ENCODE measurements around the gene SPEM1. TPM values are rescaled to one million over a fixed set of nuclear protein-coding genes. Genes with fewer than 3 reads are reported as not detected.

Gene SPEM1
- total RNA-seq, 1 experiment from 2014 or later, result not detected

DNA sequence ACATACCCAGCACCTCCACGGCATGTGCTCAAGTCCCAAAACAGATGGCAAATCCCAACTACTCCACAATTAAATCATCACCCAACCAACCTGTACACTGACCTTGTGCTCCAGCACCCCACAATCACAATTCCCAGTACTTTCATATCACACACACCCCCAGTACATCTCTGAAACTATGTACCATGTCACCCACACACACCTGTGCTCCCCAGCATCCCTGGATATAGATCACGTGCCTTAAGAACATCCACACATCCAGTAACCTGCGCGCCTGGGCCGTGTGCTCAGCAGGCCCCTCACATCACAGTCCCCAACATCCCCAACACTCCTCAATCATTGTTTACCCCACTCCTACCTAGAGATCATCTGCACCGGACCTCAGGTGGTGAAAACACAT is 10.4 kb upstream of the SPEM1 start:
- Histone ChIP-seq H3K4me3 (no peak overlapping the region), H3K27me3 (no peaks in the 10 kb centered on the region), H3K36me3 (no peaks in the 10 kb centered on the region; the same call in 1 of the 2 replicates), H3K9me3 (no peaks in the 10 kb centered on the region)
- no peak for DNase-seq

DNA sequence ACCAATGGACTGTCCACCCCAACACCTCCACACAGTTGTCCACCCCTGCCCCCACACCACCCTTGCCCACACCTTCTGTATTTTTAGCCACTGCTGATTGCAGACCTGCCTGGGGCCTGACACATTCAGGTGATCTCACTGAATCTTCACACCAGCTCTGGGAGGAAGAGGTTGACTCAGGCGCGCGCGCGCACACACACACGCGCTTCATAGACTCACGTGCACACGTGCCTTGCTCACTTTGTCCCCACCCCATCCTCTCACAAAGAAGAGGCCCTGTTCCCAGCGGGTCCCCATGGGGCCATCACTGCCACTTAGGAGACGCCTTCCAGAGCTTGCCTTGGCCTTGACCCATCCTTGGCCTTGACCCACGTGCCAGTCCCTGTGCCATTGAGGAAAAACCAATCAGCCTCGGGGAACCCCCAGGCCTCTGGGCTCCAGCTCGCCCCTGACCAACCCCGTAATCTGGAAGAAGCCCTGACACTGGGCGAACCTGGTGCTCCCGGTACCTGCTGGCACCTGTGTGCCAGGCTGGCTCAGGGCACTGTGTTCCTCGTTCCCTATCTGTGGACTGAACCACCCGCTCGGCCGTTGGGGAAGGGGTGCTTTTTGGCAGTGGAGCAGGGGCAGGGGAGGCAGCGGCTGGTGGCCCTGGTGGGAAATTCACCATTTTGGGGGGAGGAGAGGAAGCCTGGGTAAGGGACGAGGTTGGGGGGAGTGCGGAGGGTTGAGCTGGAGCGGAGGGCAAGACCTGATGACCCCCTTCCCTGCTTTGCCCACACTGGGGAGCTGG is 9.3 kb upstream of the SPEM1 start:
- Histone ChIP-seq H3K27me3 (no peaks in the 10 kb centered on the region), H3K4me3 (no peak overlapping the region), H3K36me3 (no peaks in the 10 kb centered on the region; the same call in 1 of the 2 replicates), H3K9me3 (no peaks in the 10 kb centered on the region)
- DNase-seq, result no peak

DNA sequence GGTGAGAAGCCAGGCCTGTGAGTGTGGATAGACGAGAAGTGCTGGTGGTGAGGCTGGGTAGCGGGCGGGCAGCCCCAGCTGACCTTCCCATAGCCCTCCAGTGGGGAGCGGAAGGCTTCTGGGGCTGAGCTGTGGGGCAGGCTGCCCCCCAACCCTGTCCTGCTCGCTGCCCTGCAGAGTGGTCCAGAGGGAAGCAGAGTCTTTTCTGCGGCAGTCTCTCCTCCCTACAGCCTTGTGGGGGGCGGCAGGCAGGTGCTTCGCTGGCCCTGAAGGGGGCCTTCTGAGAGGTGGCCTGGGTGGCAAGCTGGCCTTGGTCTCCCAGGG is 8.7 kb upstream of the SPEM1 start:
- H3K36me3 ChIP-seq, result no peaks in the 10 kb centered on the region; the same call in 1 of the 2 replicates
- no peak overlapping the region for H3K4me3 ChIP-seq

DNA sequence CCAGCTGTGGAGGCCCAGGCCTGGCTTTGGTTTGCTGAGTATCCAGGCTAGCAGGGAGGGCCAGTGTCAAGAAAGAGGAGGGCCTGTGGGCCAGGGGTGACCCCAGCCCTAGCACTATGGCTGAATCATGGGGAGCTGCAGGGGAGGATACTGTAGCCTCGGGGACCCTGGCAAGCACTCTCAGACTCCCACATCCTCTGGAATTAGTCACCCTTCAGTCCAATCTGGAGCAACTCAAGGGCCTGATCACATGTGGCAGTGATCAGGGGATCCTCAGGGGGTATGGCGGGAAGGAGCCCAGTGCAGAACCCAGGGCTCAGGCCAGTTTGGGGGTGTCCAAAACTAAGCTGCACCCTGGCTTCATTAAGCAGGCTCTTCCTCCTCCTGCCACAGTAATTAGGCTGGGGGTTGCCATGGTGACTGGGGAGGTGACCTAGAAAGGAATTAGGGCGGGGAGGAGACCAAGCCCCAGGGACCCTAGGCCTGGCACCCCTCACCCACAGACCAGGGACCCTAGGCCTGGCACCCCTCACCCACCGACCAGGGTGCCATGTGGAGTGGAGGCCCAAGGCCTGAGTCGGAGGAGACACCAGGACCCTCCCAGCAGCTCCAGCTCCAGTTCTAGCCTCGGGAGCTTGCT is 6.7 kb upstream of the SPEM1 start:
- H3K4me3 ChIP-seq, result no peak overlapping the region
- no peaks in the 10 kb centered on the region for H3K27me3 ChIP-seq
- H3K9me3 ChIP-seq, result no peaks in the 10 kb centered on the region
- H3K36me3 ChIP-seq, result no peaks in the 10 kb centered on the region; the same call in 1 of the 2 replicates
- DNase-seq, result peak; percentile 27

More for the DNA sequence above, 8.7 kb upstream of the SPEM1 start:
- H3K27me3 ChIP-seq, result no peaks in the 10 kb centered on the region
- no peak for DNase-seq
- H3K9me3 ChIP-seq, result no peaks in the 10 kb centered on the region

DNA sequence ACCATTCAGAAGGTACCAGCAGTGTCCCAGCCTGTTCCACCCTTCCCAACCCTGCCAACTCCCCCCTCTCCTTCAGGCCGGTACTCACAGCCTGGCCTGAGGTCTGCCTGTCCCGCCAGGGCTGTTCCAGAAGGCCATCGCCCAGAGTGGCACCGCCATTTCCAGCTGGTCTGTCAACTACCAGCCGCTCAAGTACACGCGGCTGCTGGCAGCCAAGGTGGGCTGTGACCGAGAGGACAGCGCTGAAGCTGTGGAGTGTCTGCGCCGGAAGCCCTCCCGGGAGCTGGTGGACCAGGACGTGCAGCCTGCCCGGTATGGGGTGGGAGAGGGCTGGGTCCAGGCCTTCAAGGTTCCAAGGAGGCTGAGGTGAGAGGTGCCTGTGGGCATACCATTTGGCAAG is 5.3 kb upstream of the SPEM1 start:
- no peak overlapping the region for H3K4me3 ChIP-seq
- DNase-seq, result no peak
- no peaks in the 10 kb centered on the region for H3K9me3 ChIP-seq
- H3K27me3 ChIP-seq, result no peaks in the 10 kb centered on the region
- H3K36me3 ChIP-seq, result no peaks in the 10 kb centered on the region

DNA sequence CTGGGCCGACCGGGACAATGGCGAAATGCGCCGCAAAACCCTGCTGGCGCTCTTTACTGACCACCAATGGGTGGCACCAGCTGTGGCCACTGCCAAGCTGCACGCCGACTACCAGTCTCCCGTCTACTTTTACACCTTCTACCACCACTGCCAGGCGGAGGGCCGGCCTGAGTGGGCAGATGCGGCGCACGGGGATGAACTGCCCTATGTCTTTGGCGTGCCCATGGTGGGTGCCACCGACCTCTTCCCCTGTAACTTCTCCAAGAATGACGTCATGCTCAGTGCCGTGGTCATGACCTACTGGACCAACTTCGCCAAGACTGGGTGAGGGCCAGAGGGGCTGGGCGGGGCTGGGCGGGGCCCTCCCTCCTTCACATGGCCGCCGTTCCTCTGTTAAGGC is 4.3 kb upstream of the SPEM1 start:
- Histone ChIP-seq H3K9me3 (no peaks in the 10 kb centered on the region), H3K36me3 (no peaks in the 10 kb centered on the region), H3K27me3 (no peaks in the 10 kb centered on the region), H3K4me3 (no peak overlapping the region)
- DNase-seq, result no peak

DNA sequence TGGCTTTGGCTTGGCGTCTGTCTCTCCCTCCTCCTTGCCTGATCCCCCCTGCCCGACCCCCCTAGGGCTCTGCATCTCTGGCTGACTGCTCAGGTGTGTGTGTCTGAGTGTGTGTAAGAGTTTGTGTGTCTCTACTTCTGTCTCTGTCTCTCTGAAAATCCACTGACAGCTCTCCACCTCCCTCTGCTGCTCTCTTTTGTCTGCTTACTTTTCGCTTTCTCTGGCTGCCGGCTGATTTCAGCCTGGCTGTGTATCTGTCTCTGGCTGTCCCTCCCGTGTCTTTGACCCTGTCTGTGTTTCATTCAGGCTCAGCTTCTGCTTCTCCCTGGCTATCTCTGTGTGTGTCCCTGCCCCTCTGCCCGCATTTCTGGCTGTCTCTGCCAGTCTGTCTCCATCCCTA is 3.8 kb upstream of the SPEM1 start:
- DNase-seq, result no peak
- Histone ChIP-seq H3K27me3 (no peaks in the 10 kb centered on the region), H3K36me3 (no peaks in the 10 kb centered on the region)

DNA sequence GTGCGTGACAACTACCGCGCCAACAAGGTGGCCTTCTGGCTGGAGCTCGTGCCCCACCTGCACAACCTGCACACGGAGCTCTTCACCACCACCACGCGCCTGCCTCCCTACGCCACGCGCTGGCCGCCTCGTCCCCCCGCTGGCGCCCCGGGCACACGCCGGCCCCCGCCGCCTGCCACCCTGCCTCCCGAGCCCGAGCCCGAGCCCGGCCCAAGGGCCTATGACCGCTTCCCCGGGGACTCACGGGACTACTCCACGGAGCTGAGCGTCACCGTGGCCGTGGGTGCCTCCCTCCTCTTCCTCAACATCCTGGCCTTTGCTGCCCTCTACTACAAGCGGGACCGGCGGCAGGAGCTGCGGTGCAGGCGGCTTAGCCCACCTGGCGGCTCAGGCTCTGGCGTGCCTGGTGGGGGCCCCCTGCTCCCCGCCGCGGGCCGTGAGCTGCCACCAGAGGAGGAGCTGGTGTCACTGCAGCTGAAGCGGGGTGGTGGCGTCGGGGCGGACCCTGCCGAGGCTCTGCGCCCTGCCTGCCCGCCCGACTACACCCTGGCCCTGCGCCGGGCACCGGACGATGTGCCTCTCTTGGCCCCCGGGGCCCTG is 3.0 kb upstream of the SPEM1 start:
- Histone ChIP-seq H3K9me3 (no peaks in the 10 kb centered on the region), H3K4me3 (no peak overlapping the region), H3K36me3 (no peaks in the 10 kb centered on the region), H3K27me3 (no peaks in the 10 kb centered on the region)
- DNase-seq, result no peak

More for the DNA sequence above, 3.8 kb upstream of the SPEM1 start:
- Histone ChIP-seq H3K9me3 (no peaks in the 10 kb centered on the region), H3K4me3 (no peak overlapping the region)

DNA sequence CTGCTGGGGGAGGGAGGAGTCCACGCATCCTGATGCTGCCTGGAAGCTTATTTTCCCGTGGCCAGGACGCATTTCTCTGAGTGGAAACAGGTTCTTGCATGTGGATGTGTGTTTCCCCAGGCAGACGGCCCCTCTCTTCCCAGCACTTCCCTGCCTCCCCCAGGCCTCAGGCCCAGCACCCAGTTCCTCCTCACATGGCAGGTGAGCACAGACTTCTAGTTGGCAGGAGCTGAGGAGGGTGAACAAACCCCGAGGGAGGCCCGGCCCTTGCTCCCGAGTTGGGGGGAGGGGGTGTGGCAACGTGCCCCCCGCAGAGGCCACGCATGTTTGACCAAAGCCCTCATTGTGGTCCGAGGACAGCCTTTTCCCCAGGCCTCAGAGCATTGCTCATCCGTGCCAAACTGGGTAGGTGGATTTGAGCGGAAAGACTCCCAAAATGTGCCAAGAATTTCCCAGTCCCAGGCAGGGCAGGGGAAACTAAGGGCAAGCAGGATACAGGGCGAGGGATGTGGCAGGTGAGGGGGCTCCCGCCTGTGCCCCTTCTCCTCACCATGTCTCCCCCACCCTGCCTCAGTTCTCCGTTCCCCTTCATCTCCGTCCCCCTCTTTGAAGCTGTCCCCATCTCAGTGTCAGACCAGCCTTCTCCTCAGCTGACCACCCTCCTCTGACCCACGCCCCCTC is 1.5 kb upstream of the SPEM1 start:
- H3K36me3 ChIP-seq, result no peaks in the 10 kb centered on the region
- no peaks in the 10 kb centered on the region for H3K9me3 ChIP-seq
- no peak for DNase-seq
- no peaks in the 10 kb centered on the region for H3K27me3 ChIP-seq
- no peak overlapping the region for H3K4me3 ChIP-seq

DNA sequence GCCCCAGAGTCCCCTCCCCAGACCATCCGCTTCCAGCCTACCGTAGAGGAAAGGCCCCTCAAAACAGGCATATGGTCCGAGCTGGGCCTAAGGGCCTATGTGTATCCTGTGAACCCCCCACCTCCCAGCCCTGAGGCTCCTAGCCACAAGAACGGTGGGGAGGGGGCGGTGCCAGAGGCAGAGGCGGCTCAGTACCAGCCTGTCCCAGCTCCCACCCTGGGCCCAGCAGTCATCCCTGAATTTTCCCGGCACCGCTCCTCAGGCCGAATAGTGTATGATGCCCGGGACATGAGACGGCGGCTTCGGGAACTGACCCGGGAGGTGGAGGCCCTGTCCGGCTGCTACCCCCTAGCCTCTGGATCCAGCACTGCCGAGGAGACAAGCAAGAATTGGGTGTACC is 1.1 kb downstream of the SPEM1 start:
- H3K9me3 ChIP-seq, result no peaks in the 10 kb centered on the region
- no peaks in the 10 kb centered on the region for H3K36me3 ChIP-seq
- no peak for DNase-seq
- H3K4me3 ChIP-seq, result no peak overlapping the region
- no peaks in the 10 kb centered on the region for H3K27me3 ChIP-seq

DNA sequence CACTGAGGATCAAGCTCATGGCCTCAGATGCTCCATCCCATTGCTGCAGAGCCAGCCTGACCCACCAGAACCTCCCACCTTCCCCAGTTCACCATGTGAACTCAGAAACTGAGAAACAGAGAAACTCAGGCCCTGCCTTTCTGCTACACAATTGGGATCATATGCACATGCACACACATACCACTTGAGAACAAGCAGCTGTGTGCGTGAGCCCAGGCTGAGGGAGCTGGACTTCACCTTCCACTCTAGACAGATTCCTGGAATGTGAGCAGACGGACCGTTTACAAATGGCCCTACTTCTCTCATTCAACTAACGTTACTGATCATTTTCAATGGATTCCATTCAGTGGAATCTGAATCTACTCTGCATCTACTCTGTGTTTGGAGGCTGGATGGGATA is 3.6 kb downstream of the SPEM1 start:
- Histone ChIP-seq H3K27me3 (no peaks in the 10 kb centered on the region), H3K9me3 (no peaks in the 10 kb centered on the region), H3K36me3 (no peaks in the 10 kb centered on the region), H3K4me3 (no peak overlapping the region)
- DNase-seq, result no peak

DNA sequence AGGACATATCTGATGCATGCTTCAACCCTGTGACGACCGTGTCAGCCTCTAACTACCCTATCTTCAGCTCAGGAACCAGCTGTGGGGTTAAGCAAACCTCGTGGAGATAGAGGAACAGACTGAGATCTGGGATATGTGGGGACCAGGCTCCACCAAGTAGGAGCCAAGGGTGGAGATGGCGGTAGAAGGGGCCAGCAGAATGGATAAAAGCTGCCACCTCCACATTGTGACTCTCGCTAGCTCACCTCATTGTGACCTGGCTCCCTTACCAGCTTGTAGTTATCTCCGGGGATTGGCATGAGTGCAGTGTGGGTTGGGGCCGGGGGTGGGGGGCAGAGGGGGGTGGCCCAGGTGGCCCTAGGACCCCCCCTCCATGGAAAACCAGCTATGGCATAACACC is 5.2 kb downstream of the SPEM1 start, which contains the start of gene SPEM2:
SPEM2 (plus strand) TSS at position 301 of the 400 bp plus-strand sequence; CDS start at position 374, 73 bp downstream.
- Histone ChIP-seq H3K9me3 (no peaks in the 10 kb centered on the region), H3K4me3 (no peak within 1 kb of the TSS), H3K36me3 (no peaks in the 10 kb centered on the region), H3K27me3 (no peaks in the 10 kb centered on the region)
- DNase-seq, result no peak

DNA sequence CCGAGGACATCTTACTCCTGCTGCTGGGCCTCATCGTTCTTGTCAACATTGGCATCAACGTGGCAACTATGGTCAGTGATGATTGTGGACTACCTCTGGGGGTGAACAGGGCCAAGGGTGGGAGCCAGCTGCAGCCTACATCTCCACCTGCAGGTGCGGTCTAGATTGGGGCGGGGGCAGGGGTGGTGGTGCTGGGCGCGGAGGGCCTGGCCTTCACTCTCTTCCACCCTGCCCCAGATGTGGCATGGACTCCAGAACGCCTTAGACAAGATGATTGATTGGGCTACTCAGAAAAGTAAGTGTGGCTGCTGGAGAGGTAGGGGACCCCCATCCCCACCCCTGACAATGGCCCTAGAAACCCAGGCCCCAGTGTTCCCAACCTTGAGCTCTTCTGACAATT is 5.6 kb downstream of the SPEM1 start:
- no peaks in the 10 kb centered on the region for H3K27me3 ChIP-seq

DNA sequence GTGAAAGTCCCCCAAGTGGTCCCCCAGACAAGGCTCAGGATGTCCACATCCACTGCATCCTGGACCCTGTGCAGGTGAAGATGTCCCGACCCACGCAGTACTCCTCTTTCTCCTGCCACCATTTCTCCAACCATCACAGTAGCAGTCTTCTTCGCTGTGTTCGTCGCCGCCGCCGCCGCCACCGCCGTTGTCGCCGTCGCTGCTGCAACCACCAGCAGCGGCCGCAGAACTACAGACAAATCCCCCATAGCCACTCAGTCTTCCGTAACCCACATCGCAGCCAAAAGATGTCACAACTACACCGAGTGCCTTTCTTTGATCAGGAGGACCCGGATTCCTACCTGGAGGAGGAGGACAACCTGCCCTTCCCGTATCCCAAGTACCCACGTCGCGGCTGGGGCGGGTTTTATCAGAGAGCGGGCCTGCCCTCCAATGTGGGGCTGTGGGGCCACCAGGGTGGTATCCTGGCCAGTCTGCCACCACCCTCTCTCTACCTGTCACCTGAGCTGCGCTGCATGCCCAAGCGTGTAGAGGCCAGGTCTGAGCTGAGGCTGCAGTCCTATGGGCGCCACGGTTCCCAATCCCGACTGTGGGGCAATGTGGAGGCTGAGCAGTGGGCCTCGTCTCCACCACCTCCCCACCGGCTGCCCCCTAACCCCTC is 6.2 kb downstream of the SPEM1 start:
- Histone ChIP-seq H3K4me3 (no peak overlapping the region), H3K36me3 (no peaks in the 10 kb centered on the region), H3K9me3 (no peaks in the 10 kb centered on the region), H3K27me3 (no peaks in the 10 kb centered on the region)
- no peak for DNase-seq

More for the DNA sequence above, 5.6 kb downstream of the SPEM1 start:
- Histone ChIP-seq H3K9me3 (no peaks in the 10 kb centered on the region), H3K36me3 (no peaks in the 10 kb centered on the region), H3K4me3 (no peak overlapping the region)
- no peak for DNase-seq

DNA sequence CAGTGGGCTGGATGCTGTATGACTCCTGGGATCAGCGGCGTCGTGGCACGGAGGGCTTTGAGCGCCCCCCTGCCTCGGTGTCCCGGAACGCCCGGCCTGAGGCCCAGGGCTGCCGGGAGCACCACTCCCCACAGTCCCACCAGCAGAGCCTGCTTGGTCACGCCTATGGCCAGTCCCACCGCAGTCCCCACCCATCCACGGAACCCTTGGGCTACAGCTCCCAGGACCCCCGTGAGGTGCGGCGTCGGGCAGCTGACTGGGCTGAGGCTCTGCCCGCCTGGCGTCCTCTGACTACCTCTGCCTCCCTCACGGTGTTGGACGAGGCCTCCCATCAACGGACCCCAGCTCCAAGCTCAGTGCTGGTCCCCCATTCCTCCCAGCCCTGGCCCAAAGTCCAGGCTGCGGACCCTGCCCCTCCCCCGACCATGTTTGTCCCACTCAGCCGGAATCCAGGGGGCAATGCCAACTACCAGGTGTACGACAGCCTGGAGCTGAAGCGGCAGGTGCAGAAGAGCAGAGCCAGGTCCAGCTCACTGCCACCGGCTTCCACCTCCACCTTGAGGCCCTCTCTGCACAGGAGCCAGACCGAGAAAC is 6.9 kb downstream of the SPEM1 start:
- H3K9me3 ChIP-seq, result no peaks in the 10 kb centered on the region
- no peaks in the 10 kb centered on the region for H3K27me3 ChIP-seq
- no peak for DNase-seq
- H3K36me3 ChIP-seq, result no peaks in the 10 kb centered on the region
- no peak overlapping the region for H3K4me3 ChIP-seq

DNA sequence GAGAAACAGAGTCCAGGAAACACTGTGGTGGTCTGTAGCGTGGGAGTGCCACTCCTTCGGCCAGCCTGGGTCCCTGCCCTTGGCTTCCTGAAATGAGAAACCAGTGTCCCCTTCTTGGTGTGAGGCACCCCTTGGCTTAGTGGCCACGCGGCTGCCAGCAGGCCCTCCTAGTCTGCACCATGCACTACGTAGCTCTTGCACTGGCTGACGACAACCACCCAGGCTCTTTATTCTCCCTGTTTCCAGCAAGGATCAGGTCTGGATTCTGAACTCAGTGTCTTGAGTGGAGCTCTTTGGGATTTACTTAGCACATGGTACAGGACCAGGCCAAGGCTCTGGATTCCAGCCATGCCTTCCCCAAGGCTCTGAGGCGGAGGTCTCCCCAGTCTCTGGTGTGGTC is 7.4 kb downstream of the SPEM1 start:
- Histone ChIP-seq H3K4me3 (no peak overlapping the region), H3K36me3 (no peaks in the 10 kb centered on the region), H3K27me3 (no peaks in the 10 kb centered on the region), H3K9me3 (no peaks in the 10 kb centered on the region)
- DNase-seq, result no peak
